GM12801 (cell line): ENCODE measurements around the gene KIT.

Experiments used
- TF ChIP-seq, protein P1 (sequence below): IDR thresholded peaks from one replicate; pipeline ENCODE4 v1.5.1; 2011; ENCODE audit warnings: control low read depth; ENCODE audit not compliant: insufficient read length; ENCODE audit errors: extremely low read depth

Gene KIT

DNA sequence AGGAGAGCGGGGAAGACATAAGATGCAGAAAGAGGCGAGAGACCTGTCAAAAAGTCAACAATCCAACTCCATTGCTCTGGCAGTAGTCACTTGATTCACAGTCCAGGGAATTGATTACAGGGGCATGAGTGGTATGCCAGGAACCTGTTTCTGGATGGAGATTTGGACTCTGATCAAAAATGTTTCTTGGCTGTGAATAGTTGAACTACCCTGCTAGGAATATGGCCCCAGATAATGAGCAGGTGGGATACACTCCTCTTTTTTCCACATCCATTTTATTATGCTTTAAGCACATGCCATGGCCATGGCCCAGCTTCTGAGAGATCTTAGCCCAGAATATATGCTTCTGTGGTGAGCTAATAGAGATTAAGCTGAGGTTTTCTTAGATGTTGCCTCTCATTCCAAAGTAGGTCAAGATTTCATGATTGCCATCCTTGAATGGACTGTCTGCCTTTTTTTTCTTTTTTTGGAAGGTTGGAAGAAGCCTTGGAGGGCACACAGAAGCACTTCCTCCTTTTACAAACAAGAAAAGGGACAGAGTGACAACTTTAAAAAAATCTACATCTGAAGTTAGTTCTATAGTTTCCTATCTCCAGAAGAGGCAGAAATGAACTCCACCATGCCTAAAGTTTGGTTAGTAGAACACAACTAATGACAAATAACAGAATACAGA, 121.9 kb downstream of the KIT start:
- TF ChIP-seq, protein P1, sequence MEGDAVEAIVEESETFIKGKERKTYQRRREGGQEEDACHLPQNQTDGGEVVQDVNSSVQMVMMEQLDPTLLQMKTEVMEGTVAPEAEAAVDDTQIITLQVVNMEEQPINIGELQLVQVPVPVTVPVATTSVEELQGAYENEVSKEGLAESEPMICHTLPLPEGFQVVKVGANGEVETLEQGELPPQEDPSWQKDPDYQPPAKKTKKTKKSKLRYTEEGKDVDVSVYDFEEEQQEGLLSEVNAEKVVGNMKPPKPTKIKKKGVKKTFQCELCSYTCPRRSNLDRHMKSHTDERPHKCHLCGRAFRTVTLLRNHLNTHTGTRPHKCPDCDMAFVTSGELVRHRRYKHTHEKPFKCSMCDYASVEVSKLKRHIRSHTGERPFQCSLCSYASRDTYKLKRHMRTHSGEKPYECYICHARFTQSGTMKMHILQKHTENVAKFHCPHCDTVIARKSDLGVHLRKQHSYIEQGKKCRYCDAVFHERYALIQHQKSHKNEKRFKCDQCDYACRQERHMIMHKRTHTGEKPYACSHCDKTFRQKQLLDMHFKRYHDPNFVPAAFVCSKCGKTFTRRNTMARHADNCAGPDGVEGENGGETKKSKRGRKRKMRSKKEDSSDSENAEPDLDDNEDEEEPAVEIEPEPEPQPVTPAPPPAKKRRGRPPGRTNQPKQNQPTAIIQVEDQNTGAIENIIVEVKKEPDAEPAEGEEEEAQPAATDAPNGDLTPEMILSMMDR, result no peak

DNA sequence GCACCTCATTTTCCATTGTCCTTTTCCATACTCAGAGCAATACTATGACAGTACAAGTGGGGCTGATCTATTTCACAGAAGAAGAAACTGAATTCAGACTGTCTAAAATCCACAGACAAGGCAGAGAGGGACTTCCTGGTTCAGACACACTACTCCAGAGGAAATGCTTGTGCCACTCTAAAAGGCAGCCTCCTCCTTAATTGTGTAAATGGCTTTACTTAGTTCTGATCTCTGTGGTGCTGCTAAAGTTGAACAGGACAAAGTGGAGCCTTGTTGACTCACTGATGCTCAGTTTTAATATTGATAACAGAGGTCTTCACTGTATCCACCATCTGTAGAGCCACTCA, 122.4 kb downstream of the KIT start:
- TF ChIP-seq, protein P1, result no peak

DNA sequence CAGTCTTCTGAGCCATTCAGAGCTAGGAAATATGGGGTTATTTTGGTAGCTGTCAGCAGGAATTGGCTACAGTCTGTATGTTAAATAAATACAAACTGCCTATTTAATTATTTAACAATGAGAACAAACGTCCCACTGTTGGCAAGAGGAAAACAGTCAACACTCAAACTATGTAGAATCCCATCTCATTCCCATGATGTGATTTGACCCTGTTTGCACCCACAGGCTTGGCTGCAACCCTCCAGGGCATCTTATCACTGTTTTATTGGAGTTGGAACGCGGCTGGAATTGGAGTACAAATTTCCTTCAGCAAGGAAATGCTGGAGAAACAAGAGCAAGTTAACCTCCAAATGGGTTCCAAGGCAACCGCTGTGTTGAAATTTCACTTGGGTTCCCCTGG, 124.0 kb downstream of the KIT start:
- TF ChIP-seq, protein P1, result no peak

DNA sequence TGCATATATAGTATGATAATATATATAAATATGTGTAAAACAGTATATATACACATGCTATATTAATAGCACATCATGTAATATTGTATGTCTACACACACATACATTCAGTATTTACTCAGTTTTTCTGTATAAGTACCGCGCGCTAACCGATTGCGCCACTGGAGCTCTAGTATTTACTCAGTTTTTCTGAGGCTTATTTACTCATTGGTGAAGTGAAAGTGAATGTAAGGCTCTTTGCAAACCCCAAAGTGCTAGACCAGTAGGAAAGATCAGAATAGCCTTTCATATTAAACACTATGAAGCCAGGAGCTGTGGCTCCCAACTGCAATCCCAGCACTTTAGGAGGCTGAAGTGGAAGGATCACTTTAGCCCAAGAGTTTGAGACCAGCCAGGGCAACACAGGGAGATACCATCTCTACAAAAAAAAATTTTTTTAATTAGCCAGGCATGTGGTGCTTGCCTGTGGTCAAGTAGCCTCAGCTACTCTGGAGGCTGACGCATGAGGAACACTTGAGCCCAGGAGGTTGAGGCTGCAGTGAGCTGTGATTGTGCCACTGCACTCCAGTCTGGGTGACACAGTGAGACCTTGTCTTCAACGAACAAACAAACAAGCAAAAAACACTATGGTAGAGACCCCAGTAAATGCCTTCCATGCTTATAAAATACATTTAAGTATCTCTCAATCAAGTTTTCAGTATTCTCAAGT, 125.8 kb downstream of the KIT start:
- TF ChIP-seq, protein P1, result no peak

DNA sequence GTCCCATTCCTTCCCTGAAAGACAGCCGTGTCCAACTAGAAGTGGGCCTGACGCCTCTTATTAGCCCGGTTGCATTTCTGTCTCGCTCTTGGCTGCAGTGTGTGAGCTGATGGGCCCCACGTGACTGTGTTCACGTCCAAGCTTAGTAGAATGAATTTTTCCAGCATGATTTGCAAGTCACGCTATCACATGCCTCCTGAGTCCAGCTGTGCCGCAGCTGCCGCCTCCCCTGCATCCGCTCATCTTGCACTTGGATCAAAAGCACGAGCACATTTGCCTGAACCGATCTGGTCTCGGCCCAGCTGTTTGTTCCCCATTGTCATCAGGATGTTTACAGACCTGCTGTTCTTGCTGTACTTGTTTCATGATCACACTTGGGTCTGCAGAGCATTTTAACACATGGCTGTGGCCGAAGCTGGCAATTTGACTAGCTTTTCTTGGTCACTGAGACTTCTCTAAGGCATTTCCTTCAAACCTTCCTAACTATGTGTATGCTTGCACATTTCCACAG, 126.5 kb downstream of the KIT start:
- TF ChIP-seq, protein P1, result no peak
